ENCODE measurements around the gene NXPH4. TPM values are rescaled to one million over a fixed set of nuclear protein-coding genes. Genes with fewer than 3 reads are reported as not detected.
A peak's percentile ranks its signal among the peaks of the same experiment; 100 is the strongest.

NXPH4 gene
- total and polyA plus RNA-seq, 10 of the 15 experiments (the other 5 are each of a cell fraction or from before 2014, with no cell fraction given): 0.03 to 0.26 TPM; not detected in 8

GRCh38 chr12:57215668-57216013 is 953 bp upstream of the NXPH4 start (continued):
- TF ChIP-seq E2F8 (IDR thresholded peaks at IDR 0.05; ENCODE audit: low read depth, partially characterized antibody): no peak
- TF ChIP-seq SKIL (IDR thresholded peaks at IDR 0.05; ENCODE audit: low read depth, poor library complexity, severe bottlenecking): no peak
- no peak for TF ChIP-seq RB1 (IDR thresholded peaks at IDR 0.05; ENCODE audit: borderline replicate concordance)
- TF ChIP-seq RFX5 (IDR thresholded peaks at IDR 0.05; ENCODE audit: low read depth, low read length): peak; percentile 98
- peak; percentile 94 for TF ChIP-seq CREM (IDR thresholded peaks at IDR 0.05; ENCODE audit: low read depth)
- TF ChIP-seq CBX3 (IDR thresholded peaks at IDR 0.05; ENCODE audit: borderline replicate concordance, low read depth): no peak
- TF ChIP-seq CEBPB (IDR thresholded peaks at IDR 0.05; ENCODE audit: borderline replicate concordance in 1 of 2, low read depth in 2 of 2, low read length in 2 of 2): peak in 1 of 2 experiments; percentile 53; a peak in 1 of 4 replicates
- no peak for TF ChIP-seq HCFC1 (IDR thresholded peaks at IDR 0.05; ENCODE audit: low read length)
- TF ChIP-seq ATF7 (IDR thresholded peaks at IDR 0.05; ENCODE audit: low read depth): 0 out of 2 replicates have a peak, but pooled peaks have one; percentile 22
- TF ChIP-seq SUPT20H (IDR thresholded peaks at IDR 0.05; ENCODE audit: borderline replicate concordance, control insufficient read depth, low read depth, low read length): no peak
- no peak for TF ChIP-seq YY1 (IDR thresholded peaks at IDR 0.05; ENCODE audit: low read depth, low read length)
- TF ChIP-seq MXI1 (IDR thresholded peaks at IDR 0.05; ENCODE audit: low read depth, low read length): no peak
- TF ChIP-seq TCF7 (IDR thresholded peaks at IDR 0.05; ENCODE audit: borderline replicate concordance): no peak
- TF ChIP-seq ATF3 (IDR thresholded peaks at IDR 0.05; ENCODE audit: borderline replicate concordance, extremely low read depth, low read depth, low read length): no peak
- TF ChIP-seq NBN (IDR thresholded peaks at IDR 0.05): peak; percentile 83
- TF ChIP-seq SMAD1 (IDR thresholded peaks at IDR 0.05; ENCODE audit: low read depth, partially characterized antibody): no peak
- no peak for TF ChIP-seq FOS (IDR thresholded peaks at IDR 0.05; ENCODE audit: borderline replicate concordance, extremely low read depth, insufficient read length)
- no peak for TF ChIP-seq ZBTB33 (IDR thresholded peaks at IDR 0.05)
- no peak for TF ChIP-seq MAX (IDR thresholded peaks at IDR 0.05; ENCODE audit: low read depth, low read length)
- TF ChIP-seq CREB1 (IDR thresholded peaks at IDR 0.05; ENCODE audit: low read depth): peak; percentile 92
